Uterus (tissue), 4 donors: ENCODE measurements around the gene GNG8. TPM values are rescaled to one million over a fixed set of nuclear protein-coding genes. Genes with fewer than 3 reads are reported as not detected.
"Not testable (repeated sequence)": the region's sequence is repeated elsewhere in the genome, so short reads cannot be mapped to it uniquely, and the experiment has no call there.

Experiments
- DNase-seq, 2 donors: peaks; one replicate each; pipeline ENCODE4 v3.0.0-alpha.2; 2019 to 2020
- H3K27ac ChIP-seq, 2 donors: fragments of 200-600 bp; sonication (generic); 1 replicate in 1 of 2; 2 replicates in 1 of 2; pipeline ENCODE4 v1.5.1; 2016 to 2018
- H3K27me3 ChIP-seq, 2 donors: fragments of 200-600 bp; sonication (generic); one replicate each; pipeline ENCODE4 v1.5.1; 2018 to 2019; ENCODE audit warnings: control low read depth in 1 of 2
- H3K36me3 ChIP-seq, 2 donors: fragments of 200-600 bp; sonication (generic); one replicate each; pipeline ENCODE4 v1.5.1; 2019; ENCODE audit warnings: control low read depth in 1 of 2
- H3K4me1 ChIP-seq, 2 donors: fragments of 200-600 bp; sonication (generic); one replicate each; pipeline ENCODE4 v1.5.1; 2018 to 2019; ENCODE audit warnings: control low read depth in 1 of 2
- H3K4me3 ChIP-seq, 2 donors: fragments of 200-600 bp; sonication (generic); 1 replicate in 1 of 2; 2 replicates in 1 of 2; pipeline ENCODE4 v1.5.1; 2018 to 2019; ENCODE audit warnings: mild to moderate bottlenecking in 1 of 2
- H3K9me3 ChIP-seq, 2 donors: fragments of 200-600 bp; sonication (generic); one replicate each; pipeline ENCODE4 v1.5.1; 2019; ENCODE audit warnings: control low read depth in 1 of 2
- CTCF ChIP-seq, 4 experiments: fragments of 200-600 bp in 2 of 4; fragments of 450-650 bp in 2 of 4; sonication (generic) in 2 of 4; IDR thresholded peaks; one replicate each; pipeline ENCODE4 v1.5.1; 2016 to 2019; ENCODE audit warnings: antibody characterized with exemption in 4 of 4, mild to moderate bottlenecking in 2 of 4, moderate library complexity in 1 of 4
- POLR2A ChIP-seq, 2 donors: fragments of 450-650 bp; IDR thresholded peaks; one replicate each; pipeline ENCODE4 v1.6.1; 2016; ENCODE audit warnings: antibody characterized with exemption in 2 of 2, mild to moderate bottlenecking in 1 of 2, moderate library complexity in 1 of 2
- intact Hi-C: fragments of 100-400 bp; cut with DNase I; formaldehyde crosslinking; loops from one replicate; pipeline ENCODE4 v1.15.1; 2023; ENCODE audit warnings: low total_unique reads
- total RNA-seq, 4 donors: library from RNA; depleted of rRNA in 3 of 4; stranded (reverse); fragments of >200 nt in 3 of 4; gene quantifications; one replicate each; pipeline versions ENCODE4 v1.1.0 to v1.2.4, GENCODE V29; 2014 to 2023
- donor health status: DM: yes; HTN: yes; CAD: no.

Gene GNG8
- total RNA-seq, 4 donors from 2014 or later: not detected

DNA sequence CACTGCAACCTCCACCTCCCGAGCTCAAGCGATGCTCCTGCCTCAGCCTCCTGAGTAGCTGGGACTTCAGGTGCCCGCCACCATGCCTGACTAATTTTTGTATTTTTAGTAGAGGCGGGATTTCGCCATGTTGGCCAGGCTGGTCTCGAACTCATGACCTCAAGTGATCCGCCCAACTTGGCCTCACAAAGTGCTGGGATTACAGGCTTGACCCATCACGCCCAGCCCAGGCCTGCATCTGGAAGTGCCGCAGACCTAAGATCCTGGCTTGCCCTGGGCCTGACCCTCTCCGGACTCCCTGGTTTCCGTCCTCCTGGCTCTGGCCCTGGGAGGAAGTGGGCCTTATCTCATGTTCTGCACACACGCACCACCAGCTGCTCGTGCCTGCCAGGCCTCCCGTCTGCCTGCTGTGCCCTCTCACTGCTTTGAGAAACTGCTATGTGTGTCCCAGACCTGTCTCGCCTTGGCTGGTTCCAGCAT, 6.4 kb downstream of the GNG8 start:
- intact Hi-C loops: no loop called here
- no peaks in the 10 kb centered on the region for H3K36me3 ChIP-seq
- peaks cover 0 to 7% of the 10 kb centered on the region in 2 donors for H3K4me1 ChIP-seq
- TF ChIP-seq CTCF (IDR thresholded peaks at IDR 0.05): no peak
- TF ChIP-seq POLR2A (IDR thresholded peaks at IDR 0.05): no peak
- H3K27me3 ChIP-seq: no peaks in the 10 kb centered on the region
- no peak overlapping the region for H3K27ac ChIP-seq
- H3K9me3 ChIP-seq: no peaks in the 10 kb centered on the region
- no peak for DNase-seq
- H3K4me3 ChIP-seq: no peak overlapping the region

DNA sequence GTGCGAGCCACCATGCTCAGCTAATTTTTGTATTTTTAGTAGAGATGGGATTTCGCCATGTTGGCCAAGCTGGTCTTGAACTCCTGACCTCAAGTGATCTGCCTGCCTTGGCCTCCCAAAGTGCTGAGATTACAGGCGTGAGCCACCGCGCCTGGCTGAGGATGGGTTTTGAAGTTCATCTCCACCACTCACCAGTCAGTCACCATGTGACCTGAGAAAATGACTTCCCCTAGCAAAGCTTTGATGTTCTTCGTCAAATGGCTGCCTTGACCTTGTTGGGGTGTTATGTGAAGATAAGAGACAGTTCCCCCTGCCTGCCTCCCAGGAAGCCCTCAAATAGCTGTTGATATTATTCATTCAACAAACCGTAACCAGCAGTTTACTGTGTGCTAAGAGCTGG, 7.0 kb downstream of the GNG8 start:
- H3K27me3 ChIP-seq, H3K4me1 ChIP-seq, intact Hi-C loops, H3K9me3 ChIP-seq, H3K27ac ChIP-seq, H3K36me3 ChIP-seq, H3K4me3 ChIP-seq, DNase-seq: not testable (repeated sequence)

DNA sequence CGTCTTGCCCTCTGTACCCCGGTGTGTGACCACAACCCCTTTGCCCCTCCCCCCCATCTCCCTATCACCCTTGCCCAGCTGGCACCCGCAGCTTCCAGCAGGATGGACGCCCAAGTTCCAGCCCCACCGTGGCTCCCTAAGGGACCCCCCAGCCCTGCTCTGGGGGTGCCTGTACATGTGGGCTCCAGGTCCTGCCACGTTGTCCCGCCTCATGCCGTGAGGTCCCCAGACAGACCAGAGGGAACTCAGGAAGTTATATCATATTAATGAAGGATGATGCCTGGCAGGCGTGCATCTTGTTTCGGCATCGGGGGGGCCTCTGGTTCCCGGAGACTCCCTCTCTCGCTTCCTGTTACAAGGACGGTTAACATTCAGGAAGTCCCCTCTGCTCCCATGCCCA, 9.6 kb downstream of the GNG8 start:
- Histone ChIP-seq H3K27me3 (no peaks in the 10 kb centered on the region), H3K4me1 (peaks cover 0 to 7% of the 10 kb centered on the region in 2 donors), H3K9me3 (no peaks in the 10 kb centered on the region), H3K4me3 (no peak overlapping the region), H3K27ac (peak overlapping the region; percentile 81 to 89), H3K36me3 (no peaks in the 10 kb centered on the region)
- DNase-seq: no peak
- intact Hi-C loops: no loop called here
- no peak for TF ChIP-seq CTCF (IDR thresholded peaks at IDR 0.05)
- no peak for TF ChIP-seq POLR2A (IDR thresholded peaks at IDR 0.05)

DNA sequence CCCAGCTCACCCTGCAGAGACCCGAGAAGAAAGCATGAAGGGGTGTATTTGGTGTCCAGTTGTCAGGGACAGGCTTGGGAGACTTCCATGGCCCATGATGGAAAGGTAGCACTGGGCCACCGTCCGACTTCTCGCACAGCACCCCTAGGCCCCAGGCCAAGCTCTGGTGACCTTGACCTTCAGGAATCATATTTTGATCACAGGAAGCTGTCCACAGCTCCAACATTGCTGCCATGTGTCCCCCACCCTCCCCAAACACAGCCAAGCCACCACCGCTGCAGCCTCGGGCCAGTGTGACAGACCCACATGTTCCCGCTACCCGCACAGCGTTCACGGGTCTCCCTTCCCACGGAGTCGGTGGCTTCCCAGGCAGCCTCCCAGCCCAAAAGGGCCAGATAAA, 10.3 kb downstream of the GNG8 start:
- intact Hi-C loops: no loop called here
- TF ChIP-seq CTCF (IDR thresholded peaks at IDR 0.05): no peak
- no peak for TF ChIP-seq POLR2A (IDR thresholded peaks at IDR 0.05)
- Histone ChIP-seq H3K4me1 (peaks cover 0 to 7% of the 10 kb centered on the region in 2 donors), H3K4me3 (no peak overlapping the region), H3K27me3 (no peaks in the 10 kb centered on the region), H3K27ac (peak overlapping the region; percentile 81 to 89), H3K36me3 (no peaks in the 10 kb centered on the region), H3K9me3 (no peaks in the 10 kb centered on the region)
- peak in 1 of 2 donors; percentile 58 for DNase-seq

DNA sequence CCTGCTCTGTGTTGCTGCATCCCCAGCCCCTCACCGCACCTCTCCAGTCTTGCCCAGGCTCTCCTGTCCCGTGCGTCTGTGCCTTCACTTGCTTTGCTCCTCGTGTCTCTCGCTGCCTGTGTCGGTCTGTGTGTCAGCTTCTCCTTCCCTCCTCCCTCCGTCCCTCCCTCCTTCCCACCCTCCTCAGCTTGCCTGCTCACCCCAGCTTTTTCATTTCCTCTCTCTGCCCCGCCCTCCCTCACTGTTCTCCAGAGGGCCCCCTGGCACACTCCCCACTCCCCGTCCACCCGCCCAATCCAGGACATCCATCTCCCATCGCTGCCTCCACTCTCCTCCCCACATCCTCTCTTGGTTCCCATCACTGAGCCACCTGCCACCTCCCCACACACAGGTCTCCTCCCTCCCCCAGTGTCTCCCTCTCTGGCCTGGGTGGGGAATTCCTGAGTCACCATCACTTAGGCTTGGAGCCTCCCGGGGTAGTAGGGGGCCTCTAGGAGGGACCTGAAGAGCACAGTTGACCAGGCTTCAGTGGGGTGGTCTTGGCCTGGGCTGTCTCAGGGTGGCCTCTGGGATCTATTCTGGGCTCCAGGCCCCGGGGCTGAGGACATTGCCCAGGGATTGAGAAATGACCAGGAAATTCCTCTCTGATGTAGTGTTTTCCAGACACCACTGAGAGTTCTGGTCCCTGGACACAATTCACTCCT, 10.9 kb downstream of the GNG8 start, which contains the start of gene PTGIR:
TSS of gene PTGIR (minus strand) at position 132 of the 704 bp plus-strand sequence. CDS start 864 bp downstream, outside the sequence.
- Histone ChIP-seq H3K9me3 (no peaks in the 10 kb centered on the region), H3K4me1 (peaks cover 5 to 7% of the 10 kb centered on the region in 2 donors), H3K36me3 (no peaks in the 10 kb centered on the region), H3K27me3 (no peaks in the 10 kb centered on the region), H3K27ac (peak within 1 kb of the TSS; percentile 81 to 89), H3K4me3 (no peak within 1 kb of the TSS)
- TF ChIP-seq CTCF (IDR thresholded peaks at IDR 0.05): no peak
- peak in 1 of 2 donors; percentile 14 for TF ChIP-seq POLR2A (IDR thresholded peaks at IDR 0.05)
- intact Hi-C loops: loop anchor here (5.0 kb wide), 1 partner anchor 42 kb away; no protein-coding TSS in a partner anchor
- DNase-seq: peak; percentile 84 to 88
